GM19238 (cell line): ENCODE data around the gene ELOVL3.
"Not testable (repeated sequence)": the region's sequence is repeated elsewhere in the genome, so short reads cannot be mapped to it uniquely, and the experiment has no call there.

Experiments used
- DNase-seq: peaks from one replicate; pipeline ENCODE4 v3.0.0; 2011; ENCODE audit warnings: low spot score; ENCODE audit not compliant: insufficient read length

Gene ELOVL3

GRCh38 chr10:102252508-102252907 is 26.4 kb downstream of the ELOVL3 start:
- not testable (repeated sequence) for DNase-seq

DNA sequence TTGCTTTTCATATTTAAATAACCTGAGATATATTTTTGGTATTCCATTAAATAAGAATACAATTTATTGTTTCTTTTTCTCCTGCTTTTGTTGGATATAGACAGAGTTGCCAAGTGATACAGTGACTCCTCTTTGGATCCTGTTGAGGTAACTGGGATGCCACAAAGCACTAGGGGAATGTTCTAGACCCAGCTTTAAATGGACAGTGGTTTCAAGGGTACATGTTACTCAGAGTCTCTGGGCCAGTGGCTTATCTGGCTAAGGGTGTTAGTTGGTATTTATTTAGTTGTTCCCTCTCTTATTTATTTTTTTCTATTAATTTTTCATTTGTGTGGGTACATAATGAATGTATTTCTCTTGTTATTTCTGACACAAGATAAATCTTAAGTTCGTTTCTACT is 28.3 kb downstream of the ELOVL3 start:
- no peak for DNase-seq

GRCh38 chr10:102255404-102255803 is 29.3 kb downstream of the ELOVL3 start:
- no peak for DNase-seq

- no peak for DNase-seq
Measured at GRCh38 chr10:102261196-102261595, 35.1 kb downstream of the ELOVL3 start.

DNA sequence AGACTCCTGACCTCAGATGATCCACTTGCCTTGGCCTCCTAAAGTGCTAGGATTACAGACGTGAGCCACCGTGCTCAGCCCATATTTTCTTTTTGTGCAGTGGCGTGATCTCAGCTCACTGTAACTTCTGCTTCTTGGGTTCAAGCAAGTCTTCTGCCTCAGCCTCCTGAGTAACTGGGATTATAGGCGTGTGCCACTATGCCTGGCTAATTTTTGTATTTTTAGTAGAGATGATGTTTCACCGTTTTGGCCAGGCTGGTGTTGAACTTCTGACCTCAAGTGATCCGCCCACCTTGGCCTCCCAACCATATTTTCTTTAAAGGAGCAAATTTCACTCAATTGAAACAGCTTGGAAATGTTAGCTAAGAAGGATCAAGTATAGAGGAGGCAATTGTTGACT is 35.7 kb downstream of the ELOVL3 start:
- DNase-seq = no peak

- DNase-seq = no peak
Measured at GRCh38 chr10:102262744-102263370, 36.8 kb downstream of the ELOVL3 start.

- no peak for DNase-seq
Measured at GRCh38 chr10:102264371-102264770, 38.3 kb downstream of the ELOVL3 start.

GRCh38 chr10:102266670-102267069 is 40.6 kb downstream of the ELOVL3 start:
- DNase-seq = no peak

- DNase-seq = no peak
Measured at GRCh38 chr10:102267748-102268147, 41.6 kb downstream of the ELOVL3 start.

GRCh38 chr10:102268375-102268888 is 42.3 kb downstream of the ELOVL3 start:
- no peak for DNase-seq

DNA sequence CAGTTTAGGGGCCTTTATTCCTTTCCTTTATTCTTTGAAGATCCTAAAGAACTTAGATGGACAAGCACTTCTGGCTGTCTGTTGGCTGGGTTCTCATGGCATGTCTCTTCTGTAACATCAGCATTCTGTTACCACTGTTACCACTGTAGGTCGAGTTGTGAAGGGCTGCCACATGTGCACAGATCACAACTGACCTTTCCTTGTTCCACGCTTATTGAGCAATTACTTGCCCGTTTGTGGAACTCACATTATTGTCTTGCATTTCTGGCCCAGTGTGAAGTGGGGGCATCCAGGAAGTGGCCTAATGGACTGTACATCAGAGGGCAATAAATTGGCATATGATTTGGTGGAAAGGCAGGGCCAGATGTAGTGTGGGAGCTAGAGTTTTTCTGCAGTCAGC is 42.9 kb downstream of the ELOVL3 start:
- no peak for DNase-seq

DNA sequence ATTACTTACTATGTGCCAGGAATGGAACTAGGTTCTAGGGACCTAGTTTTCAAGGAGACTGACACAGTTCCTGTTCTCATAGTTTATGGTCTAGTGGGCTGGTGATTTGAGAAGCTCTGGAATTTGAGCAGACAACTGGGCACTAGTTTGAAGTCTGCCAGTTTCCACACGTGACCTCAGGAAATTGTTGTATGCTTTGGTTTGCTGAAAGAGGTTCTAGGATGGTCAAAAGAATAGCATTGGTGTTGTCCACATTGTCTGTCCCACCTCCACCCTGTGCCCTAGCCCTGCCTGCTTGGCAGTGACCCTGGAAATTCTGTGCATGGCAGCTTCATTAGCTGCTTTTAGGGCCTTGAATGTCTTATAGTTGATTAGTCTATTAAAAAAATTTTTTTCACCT is 48.0 kb downstream of the ELOVL3 start:
- DNase-seq = no peak

GRCh38 chr10:102275343-102275742 is 49.2 kb downstream of the ELOVL3 start:
- no peak for DNase-seq

GRCh38 chr10:102279104-102279503 is 53.0 kb downstream of the ELOVL3 start:
- DNase-seq = no peak
